Muscle of leg (tissue), 11 donors: ENCODE measurements around the gene TMEM50A. TPM values are rescaled to one million over a fixed set of nuclear protein-coding genes. Genes with fewer than 3 reads are reported as not detected.
"Not testable (repeated sequence)": the region's sequence is repeated elsewhere in the genome, so short reads cannot be mapped to it uniquely, and the experiment has no call there.

ENCODE experiments used
- DNase-seq: peaks from one replicate; pipeline ENCODE4 v3.0.0; 2013
- H3K27ac ChIP-seq: one replicate; pipeline ENCODE4 v1.5.1; 2013; ENCODE audit warnings: mild to moderate bottlenecking, low read length, control low read depth
- H3K27me3 ChIP-seq: one replicate; pipeline ENCODE4 v1.6.1; 2013; ENCODE audit warnings: low read length; ENCODE audit not compliant: control insufficient read depth, insufficient read depth
- H3K36me3 ChIP-seq: one replicate; pipeline ENCODE4 v1.6.1; 2013; ENCODE audit warnings: low read length; ENCODE audit not compliant: control insufficient read depth, insufficient read depth
- H3K4me1 ChIP-seq: one replicate; pipeline ENCODE4 v1.6.1; 2013; ENCODE audit warnings: low read length; ENCODE audit not compliant: control insufficient read depth, insufficient read depth
- H3K4me3 ChIP-seq: one replicate; pipeline ENCODE4 v1.5.1; 2013; ENCODE audit warnings: low read length, control low read depth
- H3K9me3 ChIP-seq: replicated peaks from 2 replicates; pipeline ENCODE4 v1.6.1; 2013; ENCODE audit warnings: low read depth, low read length; ENCODE audit not compliant: control insufficient read depth
- WGBS: methylation state at CpG from one replicate; pipeline ENCODE4 v1.1.5; 2013; ENCODE audit warnings: missing lambda C conversion rate; ENCODE audit not compliant: insufficient coverage; 5-methylcytosine and 5-hydroxymethylcytosine counted together
- polyA plus RNA-seq, 8 donors: library from polyadenylated mRNA; unstranded; fragments of 120-200 nt; gene quantifications; one replicate each; pipeline versions ENCODE4 v1.2.1 to v1.2.3, GENCODE V29; 2013; ENCODE audit warnings: inconsistent platforms in 1 of 8, low replicate concordance in 1 of 8; ENCODE audit not compliant: insufficient read length in 8 of 8, insufficient read depth in 1 of 8
- total RNA-seq: library from RNA; stranded (reverse); fragments of 120-200 nt; gene quantifications from one replicate; pipeline ENCODE4 v1.2.4, GENCODE V29; 2013

Gene TMEM50A
- total and polyA plus RNA-seq, 9 donors = 39.2 to 86.2 (median 64.0) TPM

DNA sequence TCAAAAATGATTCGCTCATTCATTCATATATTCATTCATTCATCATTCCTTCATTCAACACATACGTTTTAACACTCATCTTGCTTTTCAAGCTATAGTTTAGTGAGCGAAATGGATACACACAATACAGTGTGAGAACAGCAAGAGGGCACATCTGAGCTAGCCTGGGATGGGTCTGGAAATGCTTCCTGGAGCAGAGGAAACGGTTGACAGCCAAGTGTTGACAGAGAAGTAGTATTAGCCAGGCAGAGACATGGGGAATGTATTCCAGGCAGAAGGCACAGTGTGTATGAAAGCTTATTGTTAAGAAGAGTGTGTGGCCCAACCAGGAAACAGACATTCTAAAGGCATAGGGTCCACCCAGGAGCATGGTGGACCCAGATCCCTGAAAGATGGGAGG lies 33.2 kb upstream of the TMEM50A start:
- not testable (repeated sequence) for H3K4me1 ChIP-seq, H3K4me3 ChIP-seq, H3K36me3 ChIP-seq, H3K27me3 ChIP-seq, DNase-seq, H3K27ac ChIP-seq, H3K9me3 ChIP-seq
- WGBS = no CpG with 5 or more reads among the region's 4 CpGs

- H3K4me3 ChIP-seq, H3K9me3 ChIP-seq, H3K27ac ChIP-seq, H3K4me1 ChIP-seq, DNase-seq, H3K36me3 ChIP-seq, H3K27me3 ChIP-seq: not testable (repeated sequence)
- WGBS = no CpG with 5 or more reads among the region's 1 CpG
These were observed 30.0 kb upstream of the TMEM50A start for GRCh38 chr1:25308168-25308567.

DNA sequence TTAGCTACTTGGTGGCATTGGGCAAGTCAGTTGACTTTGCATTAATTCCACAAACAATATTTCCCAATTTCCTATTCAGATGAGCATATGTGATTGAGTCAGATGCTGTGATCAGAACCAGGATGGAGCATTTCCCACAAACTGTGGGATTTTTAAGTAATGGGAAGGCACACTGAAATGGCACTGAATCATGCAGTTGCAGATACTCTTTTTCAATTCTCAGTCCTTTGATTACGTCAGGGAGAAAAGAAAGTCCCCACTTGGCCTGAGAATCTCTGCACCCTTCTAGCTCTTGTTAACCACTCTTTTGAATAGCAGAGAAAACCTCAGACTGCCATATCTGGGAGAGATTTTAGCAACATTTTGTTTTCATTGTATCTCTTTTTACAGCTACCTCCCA lies 29.0 kb upstream of the TMEM50A start:
- H3K4me1 ChIP-seq, DNase-seq, H3K27ac ChIP-seq, H3K4me3 ChIP-seq, H3K9me3 ChIP-seq, H3K36me3 ChIP-seq, H3K27me3 ChIP-seq: not testable (repeated sequence)
- no CpG with 5 or more reads among the region's 1 CpG for WGBS

- DNase-seq, H3K4me1 ChIP-seq, H3K4me3 ChIP-seq, H3K27ac ChIP-seq, H3K36me3 ChIP-seq, H3K27me3 ChIP-seq, H3K9me3 ChIP-seq: not testable (repeated sequence)
- WGBS = no CpG with 5 or more reads among the region's 1 CpG
These were observed 28.6 kb upstream of the TMEM50A start for GRCh38 chr1:25309486-25309885.

GRCh38 chr1:25312806-25313470 lies 25.2 kb upstream of the TMEM50A start:
- DNase-seq, H3K9me3 ChIP-seq, H3K36me3 ChIP-seq, H3K4me1 ChIP-seq, H3K27ac ChIP-seq, H3K27me3 ChIP-seq, H3K4me3 ChIP-seq: not testable (repeated sequence)

DNA sequence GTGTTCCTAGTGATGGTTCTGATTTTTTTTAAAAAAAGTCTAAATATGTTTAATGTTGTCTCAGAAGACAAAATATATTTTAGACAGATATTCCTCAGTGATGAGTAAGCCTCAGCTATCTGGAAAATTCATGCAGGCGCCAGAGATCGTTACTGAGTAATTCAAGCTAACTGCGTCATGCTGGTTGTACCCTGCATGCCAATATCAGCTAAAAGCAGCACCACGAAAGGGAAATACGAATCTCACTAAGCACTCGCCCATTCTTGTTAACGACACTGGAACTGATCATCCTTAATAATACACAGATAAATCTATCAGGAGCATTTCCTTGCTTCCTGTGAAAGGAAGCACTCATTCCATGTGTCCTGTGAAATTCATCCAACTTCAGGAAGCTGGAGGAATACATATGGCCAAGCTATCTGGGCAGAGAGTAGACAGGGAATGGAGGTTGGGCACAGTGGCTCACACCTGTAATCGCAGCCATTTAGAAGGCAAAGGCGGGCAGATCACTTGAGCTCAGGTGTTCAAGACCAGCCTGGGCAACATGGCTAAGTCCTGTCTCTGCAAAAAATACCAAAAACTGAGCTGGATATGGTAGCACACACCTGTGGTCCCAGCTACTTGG lies 17.7 kb upstream of the TMEM50A start:
- not testable (repeated sequence) for H3K4me1 ChIP-seq, H3K4me3 ChIP-seq, H3K27me3 ChIP-seq, H3K36me3 ChIP-seq, H3K9me3 ChIP-seq, H3K27ac ChIP-seq
- WGBS = no CpG with 5 or more reads among the region's 9 CpGs
- DNase-seq = peak; percentile 66

GRCh38 chr1:25322127-25322526 lies 16.0 kb upstream of the TMEM50A start:
- not testable (repeated sequence) for DNase-seq, H3K9me3 ChIP-seq, H3K27ac ChIP-seq, H3K4me1 ChIP-seq, H3K27me3 ChIP-seq, H3K36me3 ChIP-seq, H3K4me3 ChIP-seq
- WGBS = no CpG with 5 or more reads among the region's 9 CpGs

DNA sequence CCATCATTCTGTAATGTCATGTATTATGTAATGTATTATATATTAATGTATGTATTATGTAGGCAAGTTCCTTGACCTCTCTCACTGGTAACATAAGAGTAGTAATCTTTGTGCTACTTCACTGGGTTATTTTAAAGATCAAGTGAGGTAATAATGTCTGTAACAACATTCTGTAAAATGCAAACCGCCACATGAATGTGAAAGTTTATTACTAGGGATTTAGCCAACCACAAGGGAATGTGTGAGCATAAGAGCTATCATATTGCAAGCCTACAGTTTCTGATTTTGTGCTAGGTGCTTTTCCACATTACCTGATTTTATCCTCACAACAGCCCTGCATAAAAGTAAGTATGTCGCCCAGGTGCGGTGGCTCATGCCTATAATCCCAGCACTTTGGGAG lies 13.7 kb upstream of the TMEM50A start:
- H3K9me3 ChIP-seq, H3K36me3 ChIP-seq, DNase-seq, H3K27me3 ChIP-seq, H3K27ac ChIP-seq, H3K4me1 ChIP-seq, H3K4me3 ChIP-seq: not testable (repeated sequence)
- WGBS = no CpG with 5 or more reads among the region's 3 CpGs

DNA sequence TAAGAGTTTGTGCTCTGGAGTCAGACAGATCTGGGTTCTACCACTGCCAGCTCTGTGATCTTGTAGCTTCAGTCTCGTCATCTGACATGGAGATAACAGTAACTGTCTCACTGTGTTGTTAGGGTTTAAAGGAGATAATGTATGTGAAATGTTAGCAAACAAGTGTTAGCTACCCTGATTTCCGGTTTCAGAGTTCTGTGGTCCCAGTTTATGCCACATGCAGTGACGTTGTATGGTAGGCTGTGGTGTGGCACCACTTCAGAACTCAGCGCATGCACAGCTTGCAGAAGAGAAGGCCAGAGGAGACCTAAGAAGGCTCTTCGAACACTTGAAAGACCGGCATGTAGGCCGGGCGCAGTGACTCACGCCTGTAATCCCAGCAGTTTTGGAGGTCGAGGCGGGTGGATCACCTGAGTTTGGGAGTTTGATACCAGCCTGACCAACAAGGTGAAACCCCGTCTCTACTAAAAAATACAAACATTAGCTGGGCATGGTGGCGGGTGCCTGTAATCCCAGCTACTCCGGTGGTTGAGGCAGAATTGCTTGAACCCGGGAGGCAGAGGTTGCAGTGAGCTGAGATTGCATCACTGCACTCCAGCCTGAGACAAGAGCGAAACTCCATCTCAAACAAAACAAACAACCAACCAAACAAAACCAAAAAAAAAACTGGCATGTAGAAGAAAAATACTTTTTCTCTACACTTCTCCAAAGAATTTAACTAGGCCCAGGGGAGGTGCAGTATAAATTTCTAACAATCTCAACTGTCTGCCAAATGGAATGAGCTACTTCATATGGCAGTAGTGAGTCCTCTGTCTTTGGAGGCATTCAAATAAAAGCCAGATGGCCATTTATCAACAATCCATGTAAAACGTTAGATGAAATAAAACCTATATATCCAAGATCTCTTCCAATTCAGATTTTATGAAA lies 10.0 kb upstream of the TMEM50A start:
- not testable (repeated sequence) for DNase-seq, H3K4me1 ChIP-seq, H3K4me3 ChIP-seq, H3K9me3 ChIP-seq, H3K36me3 ChIP-seq, H3K27me3 ChIP-seq, H3K27ac ChIP-seq
- no CpG with 5 or more reads among the region's 17 CpGs for WGBS

- not testable (repeated sequence) for H3K36me3 ChIP-seq, H3K4me1 ChIP-seq, H3K9me3 ChIP-seq, H3K27me3 ChIP-seq, H3K4me3 ChIP-seq, H3K27ac ChIP-seq, DNase-seq
- no CpG with 5 or more reads among the region's 4 CpGs for WGBS
These were observed 9.3 kb upstream of the TMEM50A start for GRCh38 chr1:25328791-25329185.
